ENCODE results near the gene MRPL23. TPM values are rescaled to one million over a fixed set of nuclear protein-coding genes. Genes with fewer than 3 reads are reported as not detected.

The MRPL23 gene
- polyA plus RNA-seq, 1 donor (not counting 4 experiments of a cell fraction or from before 2014, with no cell fraction given) = 68.2 TPM

DNA sequence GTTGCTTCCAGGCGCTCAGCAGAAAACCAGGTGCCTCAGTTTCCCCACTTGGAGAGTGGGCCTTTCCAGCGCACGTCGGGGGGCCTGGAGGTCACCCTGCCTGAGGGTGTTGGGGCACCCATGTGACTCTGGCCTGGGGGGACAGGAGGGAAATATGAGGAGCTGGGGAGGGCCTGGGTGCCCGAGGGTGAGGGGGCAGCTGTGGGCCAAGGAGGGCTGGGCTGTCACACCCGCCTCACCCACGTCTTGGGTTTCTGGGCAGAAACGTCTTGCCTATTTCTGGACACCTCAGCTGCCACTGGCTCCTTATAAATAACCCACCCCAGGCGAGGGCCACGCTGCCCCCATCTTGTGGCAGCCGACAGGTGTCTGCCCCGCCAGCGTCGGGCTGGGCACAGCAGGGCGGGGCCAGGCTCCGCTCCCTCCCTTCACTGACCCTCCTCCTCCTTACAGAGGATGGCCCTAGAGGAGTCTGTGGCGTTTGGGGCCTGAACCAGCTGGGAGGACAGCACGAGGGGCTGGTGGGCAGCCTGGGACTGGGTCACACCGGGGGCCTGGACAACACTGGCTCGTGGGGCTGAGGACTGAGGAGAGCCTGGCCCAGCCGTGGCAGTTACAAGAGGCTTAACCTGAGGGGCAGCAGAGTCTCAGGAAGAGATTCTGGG lies 26.1 kb upstream of the MRPL23 start:
- H3K36me3 ChIP-seq (ENCODE audit: control insufficient read depth in 2 of 2, extremely low read depth in 1 of 2, insufficient read depth in 2 of 2, low read length in 2 of 2) = no peaks in the 10 kb centered on the region
- dilution Hi-C loops (cut with MboI; ENCODE audit: extremely low pct_ligation_motif_present, low sequenced_read_pairs) = no loop called here
- H3K9me1 ChIP-seq (ENCODE audit: control insufficient read depth, extremely low read depth, insufficient read depth, low read length) = no peaks in the 10 kb centered on the region
- H3K4me1 ChIP-seq (ENCODE audit: control insufficient read depth, extremely low read depth, insufficient read depth, low read length) = peaks cover 5% of the 10 kb centered on the region
- DNase-seq (ENCODE audit: low read depth, low spot score) (no peak), FAIRE-seq (no peak)
- TF ChIP-seq, protein P1, sequence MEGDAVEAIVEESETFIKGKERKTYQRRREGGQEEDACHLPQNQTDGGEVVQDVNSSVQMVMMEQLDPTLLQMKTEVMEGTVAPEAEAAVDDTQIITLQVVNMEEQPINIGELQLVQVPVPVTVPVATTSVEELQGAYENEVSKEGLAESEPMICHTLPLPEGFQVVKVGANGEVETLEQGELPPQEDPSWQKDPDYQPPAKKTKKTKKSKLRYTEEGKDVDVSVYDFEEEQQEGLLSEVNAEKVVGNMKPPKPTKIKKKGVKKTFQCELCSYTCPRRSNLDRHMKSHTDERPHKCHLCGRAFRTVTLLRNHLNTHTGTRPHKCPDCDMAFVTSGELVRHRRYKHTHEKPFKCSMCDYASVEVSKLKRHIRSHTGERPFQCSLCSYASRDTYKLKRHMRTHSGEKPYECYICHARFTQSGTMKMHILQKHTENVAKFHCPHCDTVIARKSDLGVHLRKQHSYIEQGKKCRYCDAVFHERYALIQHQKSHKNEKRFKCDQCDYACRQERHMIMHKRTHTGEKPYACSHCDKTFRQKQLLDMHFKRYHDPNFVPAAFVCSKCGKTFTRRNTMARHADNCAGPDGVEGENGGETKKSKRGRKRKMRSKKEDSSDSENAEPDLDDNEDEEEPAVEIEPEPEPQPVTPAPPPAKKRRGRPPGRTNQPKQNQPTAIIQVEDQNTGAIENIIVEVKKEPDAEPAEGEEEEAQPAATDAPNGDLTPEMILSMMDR (optimal IDR thresholded peaks at IDR 0.05 in 1 of 3, IDR thresholded peaks at IDR 0.05 in 1 of 3, conservative IDR thresholded peaks at IDR 0.05 in 1 of 3; ENCODE audit: extremely low read depth in 1 of 3, insufficient read depth in 2 of 3, low read length in 3 of 3) = no peak
- TF ChIP-seq EZH2 (IDR thresholded peaks at IDR 0.05; ENCODE audit: low read length) = no peak
- no peaks in the 10 kb centered on the region for H3K9me3 ChIP-seq (ENCODE audit: control insufficient read depth, low read depth, low read length)
- no peaks in the 10 kb centered on the region for H3K79me2 ChIP-seq (ENCODE audit: control insufficient read depth, insufficient read depth, low read length)
- H3K4me2 ChIP-seq (ENCODE audit: control insufficient read depth, extremely low read depth, insufficient read depth, low read depth, low read length) = no peak overlapping the region
- no peaks in the 10 kb centered on the region for H4K20me1 ChIP-seq (ENCODE audit: control insufficient read depth, extremely low read depth, insufficient read depth, low read length)
- no peak overlapping the region for H3K27ac ChIP-seq (ENCODE audit: control insufficient read depth, insufficient read depth, low read length)
- H3K9ac ChIP-seq (ENCODE audit: control insufficient read depth, extremely low read depth, insufficient read depth, low read length) = no peak overlapping the region
- H3K4me3 ChIP-seq (ENCODE audit: control insufficient read depth in 2 of 3, extremely low read depth in 1 of 3, insufficient read depth in 2 of 3, low read depth in 1 of 3, low read length in 3 of 3) = no peak overlapping the region
- H3K27me3 ChIP-seq (ENCODE audit: control insufficient read depth, extremely low read depth, insufficient read depth, low read length) = peaks cover 14% of the 10 kb centered on the region
- H2AFZ ChIP-seq (ENCODE audit: control insufficient read depth, low read length) = no peak overlapping the region

DNA sequence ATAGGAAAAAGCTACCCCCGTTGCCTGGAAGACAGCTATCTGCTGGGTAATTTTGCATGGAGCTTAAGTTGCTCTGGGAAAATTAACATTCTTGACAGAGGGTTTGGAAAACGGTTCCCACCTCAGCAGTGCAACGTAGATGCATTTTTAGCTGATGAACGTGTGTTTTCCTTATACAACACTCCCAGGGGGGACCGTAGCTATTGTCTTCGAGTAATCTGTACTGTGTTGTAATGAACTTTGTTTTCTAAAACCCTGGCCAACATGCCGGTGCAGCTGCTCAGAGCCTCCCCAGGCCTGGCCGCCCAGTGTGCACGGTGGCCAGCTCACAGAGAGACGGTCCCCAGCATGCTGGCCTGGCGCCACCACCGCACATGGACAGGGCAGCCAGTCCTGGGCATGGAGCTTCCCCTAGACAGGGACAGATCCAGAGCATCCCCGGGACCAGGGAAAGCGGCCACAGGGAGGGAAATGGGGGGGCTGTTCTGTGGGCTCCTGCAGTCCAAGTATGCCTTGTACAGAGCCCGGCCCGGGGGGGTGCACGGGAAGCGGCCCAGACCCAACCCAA lies 25.5 kb upstream of the MRPL23 start:
- no peaks in the 10 kb centered on the region for H4K20me1 ChIP-seq (ENCODE audit: control insufficient read depth, extremely low read depth, insufficient read depth, low read length)
- no peak overlapping the region for H3K9ac ChIP-seq (ENCODE audit: control insufficient read depth, extremely low read depth, insufficient read depth, low read length)
- H3K9me1 ChIP-seq (ENCODE audit: control insufficient read depth, extremely low read depth, insufficient read depth, low read length) = no peaks in the 10 kb centered on the region
- H3K27me3 ChIP-seq (ENCODE audit: control insufficient read depth, extremely low read depth, insufficient read depth, low read length) = peaks cover 12% of the 10 kb centered on the region
- H3K4me3 ChIP-seq (ENCODE audit: control insufficient read depth in 2 of 3, extremely low read depth in 1 of 3, insufficient read depth in 2 of 3, low read depth in 1 of 3, low read length in 3 of 3) = no peak overlapping the region
- H3K4me2 ChIP-seq (ENCODE audit: control insufficient read depth, extremely low read depth, insufficient read depth, low read depth, low read length) = no peak overlapping the region
- H3K4me1 ChIP-seq (ENCODE audit: control insufficient read depth, extremely low read depth, insufficient read depth, low read length) = peaks cover 5% of the 10 kb centered on the region
- no peaks in the 10 kb centered on the region for H3K79me2 ChIP-seq (ENCODE audit: control insufficient read depth, insufficient read depth, low read length)
- no peak overlapping the region for H2AFZ ChIP-seq (ENCODE audit: control insufficient read depth, low read length)
- H3K36me3 ChIP-seq (ENCODE audit: control insufficient read depth in 2 of 2, extremely low read depth in 1 of 2, insufficient read depth in 2 of 2, low read length in 2 of 2) = no peaks in the 10 kb centered on the region
- DNase-seq (ENCODE audit: low read depth, low spot score) = no peak
- no peak for FAIRE-seq
- TF ChIP-seq, protein P1 (optimal IDR thresholded peaks at IDR 0.05 in 1 of 3, IDR thresholded peaks at IDR 0.05 in 1 of 3, conservative IDR thresholded peaks at IDR 0.05 in 1 of 3; ENCODE audit: extremely low read depth in 1 of 3, insufficient read depth in 2 of 3, low read length in 3 of 3) = no peak
- TF ChIP-seq EZH2 (IDR thresholded peaks at IDR 0.05; ENCODE audit: low read length) = no peak
- no peak overlapping the region for H3K27ac ChIP-seq (ENCODE audit: control insufficient read depth, insufficient read depth, low read length)
- H3K9me3 ChIP-seq (ENCODE audit: control insufficient read depth, low read depth, low read length) = no peaks in the 10 kb centered on the region
- dilution Hi-C loops (cut with MboI; ENCODE audit: extremely low pct_ligation_motif_present, low sequenced_read_pairs) = no loop called here

Measured in keratinocyte (primary cell).